NCI-H82 treated with DMSO at 0.1 percent for 48 hours (cell line): Measurements from ENCODE around the gene SNX3.
"Not testable (repeated sequence)": the region's sequence is repeated elsewhere in the genome, so short reads cannot be mapped to it uniquely, and the experiment has no call there.

ENCODE experiments used
- DNase-seq: peaks from one replicate; lab custom pipeline; 2025; ENCODE audit not compliant: unreplicated experiment; lab: John Stamatoyannopoulos, UW

SNX3 gene

GRCh38 chr6:108263371-108263770, 2.5 kb upstream of the SNX3 start:
- DNase-seq: no peak

GRCh38 chr6:108260126-108260808, 573 bp downstream of the SNX3 start:
- DNase-seq: no peak

- DNase-seq: no peak
Measured at GRCh38 chr6:108254433-108255410, 6.1 kb downstream of the SNX3 start.

- DNase-seq: no peak
Measured at GRCh38 chr6:108253241-108253640, 7.6 kb downstream of the SNX3 start.

GRCh38 chr6:108252055-108252454, 8.8 kb downstream of the SNX3 start:
- DNase-seq: no peak

GRCh38 chr6:108251252-108251651, 9.6 kb downstream of the SNX3 start:
- no peak for DNase-seq

- no peak for DNase-seq
Measured at GRCh38 chr6:108250240-108250866, 10.5 kb downstream of the SNX3 start.

- no peak for DNase-seq
Measured at GRCh38 chr6:108247965-108248536, 12.8 kb downstream of the SNX3 start.

GRCh38 chr6:108245095-108245494, 15.7 kb downstream of the SNX3 start:
- not testable (repeated sequence) for DNase-seq

GRCh38 chr6:108243836-108244235, 17.0 kb downstream of the SNX3 start:
- no peak for DNase-seq

- DNase-seq: no peak
Measured at GRCh38 chr6:108242721-108243120, 18.1 kb downstream of the SNX3 start.

GRCh38 chr6:108242259-108242658, 18.6 kb downstream of the SNX3 start:
- DNase-seq: no peak

GRCh38 chr6:108238322-108238721, 22.5 kb downstream of the SNX3 start:
- DNase-seq: no peak

GRCh38 chr6:108236791-108237190, 24.0 kb downstream of the SNX3 start:
- no peak for DNase-seq

GRCh38 chr6:108235127-108235526, 25.7 kb downstream of the SNX3 start:
- DNase-seq: no peak

- DNase-seq: no peak
Measured at GRCh38 chr6:108228416-108228815, 32.4 kb downstream of the SNX3 start.

- DNase-seq: no peak
Measured at GRCh38 chr6:108227290-108227689, 33.5 kb downstream of the SNX3 start.

- DNase-seq: no peak
Measured at GRCh38 chr6:108222504-108222903, 38.3 kb downstream of the SNX3 start.

- DNase-seq: no peak
Measured at GRCh38 chr6:108222064-108222463, 38.8 kb downstream of the SNX3 start.

- no peak for DNase-seq
Measured at GRCh38 chr6:108211671-108212070, 49.2 kb downstream of the SNX3 start.

GRCh38 chr6:108210556-108210955, 50.3 kb downstream of the SNX3 start:
- DNase-seq: no peak
